ENCODE measurements around the gene ARHGEF10L.

GRCh38 chr1:17728123-17728712, 188.7 kb downstream of the ARHGEF10L start:
- TF ChIP-seq CTCF (IDR thresholded peaks at IDR 0.05; ENCODE audit: insufficient read depth, low read length, poor library complexity, severe bottlenecking) (no peak), EZH2phosphoT487 (conservative IDR thresholded peaks at IDR 0.05; ENCODE audit: low read length) (no peak)
